HG03378 (cell line): ENCODE measurements around the gene MFSD11.
"Not testable (repeated sequence)": the region's sequence is repeated elsewhere in the genome, so short reads cannot be mapped to it uniquely, and the experiment has no call there.

ENCODE experiments used
- ATAC-seq: cut with Tn5 transposase; IDR thresholded peaks from one replicate; pipeline ENCODE4 v1.9.1; 2021; ENCODE audit warnings: mild to moderate bottlenecking, moderate library complexity; ENCODE audit not compliant: unreplicated experiment

Gene MFSD11

DNA sequence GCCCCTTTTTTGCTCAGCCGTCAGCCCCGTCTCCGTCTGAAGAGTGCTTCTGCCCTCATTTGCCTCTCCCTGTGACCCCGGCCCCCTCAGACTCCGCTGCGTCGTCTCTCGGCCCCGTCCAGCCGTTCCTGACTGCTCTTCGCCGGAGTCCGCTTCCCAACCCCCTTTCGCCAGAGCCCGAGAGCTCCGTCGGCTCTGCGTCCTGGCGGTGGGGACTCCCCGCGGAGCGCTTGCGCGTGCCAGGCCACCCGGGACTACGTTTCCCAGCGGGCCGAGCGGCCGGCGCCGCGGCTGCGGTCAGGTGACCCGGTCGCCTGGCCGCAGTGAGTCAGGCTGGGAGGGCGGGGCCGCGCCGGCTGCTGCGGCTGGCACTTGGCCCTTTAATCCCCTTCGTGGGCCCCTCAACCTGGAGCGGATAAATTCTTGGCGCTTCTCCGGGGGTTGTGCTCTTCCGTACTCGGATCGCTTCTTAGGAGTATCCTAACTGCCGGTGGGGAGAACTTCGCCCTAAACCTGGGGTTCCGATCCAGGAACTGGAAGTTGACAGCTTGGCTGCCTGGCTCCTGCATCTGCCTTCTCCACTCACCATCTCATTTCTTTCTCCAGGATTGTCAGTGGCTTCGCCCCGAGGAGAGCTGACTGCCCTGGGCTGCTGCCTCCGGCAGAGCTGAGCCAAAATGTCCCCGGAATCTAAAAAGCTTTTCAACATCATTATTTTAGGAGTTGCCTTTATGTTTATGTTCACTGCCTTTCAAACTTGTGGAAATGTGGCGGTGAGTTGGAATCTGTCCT lies at the start of gene MFSD11:
Gene MFSD11 (plus strand): TSS at position 444 of the 792 bp plus-strand sequence. CDS start 234 bp downstream, at position 678.
- ATAC-seq, result peak; percentile 33

DNA sequence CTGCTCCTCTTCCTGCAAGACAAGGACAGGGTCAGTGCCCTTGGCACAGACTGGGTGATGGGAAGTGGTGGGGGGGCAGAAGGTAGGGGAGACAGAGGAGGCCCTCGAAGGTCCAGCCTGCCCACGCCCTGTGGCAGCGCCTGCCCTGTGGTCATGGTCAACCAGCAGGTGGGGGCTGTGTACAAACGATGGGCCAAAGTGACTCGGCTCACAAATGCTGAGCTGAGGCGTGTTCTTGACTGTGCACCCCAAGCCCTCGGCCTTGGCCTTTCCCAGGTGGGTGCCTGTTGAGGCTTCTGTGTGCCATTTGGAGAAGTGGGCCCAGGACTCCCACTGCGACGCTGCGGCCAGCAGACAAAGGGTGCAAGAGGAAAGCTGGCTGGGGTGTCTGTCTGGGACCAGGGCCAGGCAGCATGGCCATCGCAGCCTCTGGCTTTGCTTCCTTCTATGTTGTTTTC lies 49.7 kb upstream of the MFSD11 start:
- no peak for ATAC-seq

DNA sequence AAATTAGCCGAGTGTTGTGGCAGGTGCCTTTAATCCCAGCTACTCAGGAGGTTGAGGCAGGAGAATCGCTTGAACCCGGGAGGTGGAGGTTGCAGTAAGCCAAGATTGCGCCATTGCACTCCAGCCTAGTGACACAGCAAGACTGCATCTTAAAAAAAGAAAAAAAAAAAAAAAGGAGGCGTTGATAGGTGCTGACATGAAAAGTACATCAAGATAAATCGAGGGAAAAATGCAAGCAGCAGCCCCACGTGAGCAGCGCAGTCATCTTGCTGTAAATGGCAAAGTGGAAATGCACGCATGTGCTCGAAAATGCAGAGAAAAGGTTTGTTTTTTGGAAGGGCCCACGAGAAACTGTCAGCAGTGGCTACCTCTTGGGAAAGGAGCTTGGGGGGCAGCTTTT lies 48.1 kb upstream of the MFSD11 start:
- ATAC-seq, result no peak

DNA sequence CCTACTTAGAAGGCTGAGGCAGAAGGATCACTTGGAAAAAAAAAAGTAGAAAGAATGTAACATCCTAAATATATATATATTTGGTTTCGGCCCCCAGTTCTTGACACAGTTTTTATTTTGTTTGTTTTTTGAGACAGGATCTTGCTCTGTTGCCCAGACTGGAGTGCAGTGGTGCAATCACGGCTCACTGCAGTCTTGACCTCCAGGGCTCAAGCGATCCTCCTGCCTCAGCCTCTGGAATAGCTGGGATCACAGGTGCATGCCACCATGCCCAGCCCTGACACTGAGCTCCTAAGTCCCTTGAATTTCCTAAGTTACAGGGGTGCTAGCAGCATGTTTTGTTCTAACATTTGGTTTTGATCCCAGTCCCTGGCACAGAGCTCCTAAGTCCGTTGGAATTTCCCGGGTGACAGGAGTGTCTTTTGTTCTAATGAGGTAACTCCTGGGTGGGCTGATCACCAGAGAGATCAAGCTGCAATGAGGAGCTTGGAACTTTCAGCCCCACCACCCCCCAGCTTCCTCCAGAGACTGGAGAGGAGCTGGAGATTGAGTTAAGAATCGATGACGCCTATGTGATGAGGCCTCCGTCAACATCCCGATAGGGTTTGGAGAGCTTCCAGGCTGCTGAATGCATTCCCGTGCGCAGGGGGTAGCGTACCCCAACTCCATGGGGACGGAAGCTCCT lies 47.2 kb upstream of the MFSD11 start:
- no peak for ATAC-seq

DNA sequence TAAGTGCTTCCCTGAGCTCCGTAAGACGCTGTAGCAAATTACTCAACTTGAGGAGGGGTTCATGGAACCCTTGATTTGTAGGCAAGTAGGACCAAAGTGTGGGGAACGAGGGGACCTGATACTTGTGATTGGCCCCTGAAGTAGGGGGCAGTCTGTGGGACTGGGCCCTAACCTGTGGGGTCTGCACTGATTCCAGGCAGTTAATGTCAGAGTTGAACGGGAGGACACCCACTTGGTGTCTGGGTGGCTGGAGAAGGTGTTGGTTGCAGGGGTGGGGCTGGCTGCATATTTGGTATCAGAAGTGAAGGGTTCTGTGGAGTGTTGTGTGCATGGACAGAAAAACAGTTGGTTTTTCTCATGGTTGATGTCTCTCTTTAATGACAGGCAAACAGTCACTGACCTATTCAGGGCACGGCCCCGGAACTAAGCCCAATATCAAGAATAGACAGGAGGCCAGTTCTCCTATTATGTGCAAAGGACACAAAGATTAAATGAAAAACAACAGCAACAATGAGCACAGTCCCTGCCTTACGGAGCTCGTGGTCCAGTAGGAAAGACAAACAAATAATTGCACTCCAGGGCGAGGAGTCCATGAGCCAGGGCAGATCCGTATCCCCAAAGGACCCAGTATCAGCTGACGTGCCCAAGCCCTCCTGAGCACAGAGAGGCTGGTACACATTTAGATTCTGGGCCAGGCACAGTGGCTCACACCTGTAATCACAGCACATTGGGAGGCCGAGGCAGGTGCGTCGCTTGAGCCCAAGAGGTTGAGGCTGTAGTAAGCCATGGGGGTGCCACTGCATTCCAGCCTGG lies 46.3 kb upstream of the MFSD11 start:
- ATAC-seq, result no peak

DNA sequence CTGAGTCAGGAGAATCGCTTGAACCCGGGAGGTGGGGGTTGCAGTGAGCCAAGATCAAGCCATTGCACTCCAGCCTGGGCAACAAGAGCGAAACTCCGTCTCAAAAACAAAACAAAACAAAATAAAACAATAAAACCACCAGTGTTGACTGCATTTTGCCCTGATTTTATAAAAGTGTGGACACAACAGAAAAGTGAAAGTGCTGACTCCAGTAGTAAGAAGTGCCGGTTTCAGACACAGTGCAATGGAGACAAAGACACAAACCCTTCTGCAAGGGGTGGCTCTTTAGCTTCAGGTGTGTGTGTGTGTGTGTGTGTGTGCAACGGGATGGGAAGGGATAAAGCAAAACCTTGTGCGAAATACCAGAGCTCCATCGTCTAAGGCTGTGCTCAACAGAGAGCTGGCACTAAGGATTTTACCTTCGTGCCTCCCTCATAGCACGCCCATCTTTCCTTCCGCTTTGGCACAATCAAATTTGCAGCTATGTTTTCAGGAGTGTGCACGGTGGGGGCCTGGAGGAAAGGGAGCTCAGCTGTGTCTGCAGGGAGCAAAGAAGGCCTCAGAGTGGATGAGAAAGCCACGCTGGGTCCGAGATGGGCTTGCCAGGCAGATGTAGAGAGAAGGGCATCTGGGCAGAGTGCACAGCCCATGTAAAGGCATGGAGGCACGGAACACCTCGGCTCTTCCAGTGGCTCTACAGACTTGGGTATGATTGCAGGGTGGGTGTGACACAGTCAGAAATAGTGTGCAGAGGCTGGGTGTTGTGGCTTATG lies 42.7 kb upstream of the MFSD11 start:
- ATAC-seq, result no peak

DNA sequence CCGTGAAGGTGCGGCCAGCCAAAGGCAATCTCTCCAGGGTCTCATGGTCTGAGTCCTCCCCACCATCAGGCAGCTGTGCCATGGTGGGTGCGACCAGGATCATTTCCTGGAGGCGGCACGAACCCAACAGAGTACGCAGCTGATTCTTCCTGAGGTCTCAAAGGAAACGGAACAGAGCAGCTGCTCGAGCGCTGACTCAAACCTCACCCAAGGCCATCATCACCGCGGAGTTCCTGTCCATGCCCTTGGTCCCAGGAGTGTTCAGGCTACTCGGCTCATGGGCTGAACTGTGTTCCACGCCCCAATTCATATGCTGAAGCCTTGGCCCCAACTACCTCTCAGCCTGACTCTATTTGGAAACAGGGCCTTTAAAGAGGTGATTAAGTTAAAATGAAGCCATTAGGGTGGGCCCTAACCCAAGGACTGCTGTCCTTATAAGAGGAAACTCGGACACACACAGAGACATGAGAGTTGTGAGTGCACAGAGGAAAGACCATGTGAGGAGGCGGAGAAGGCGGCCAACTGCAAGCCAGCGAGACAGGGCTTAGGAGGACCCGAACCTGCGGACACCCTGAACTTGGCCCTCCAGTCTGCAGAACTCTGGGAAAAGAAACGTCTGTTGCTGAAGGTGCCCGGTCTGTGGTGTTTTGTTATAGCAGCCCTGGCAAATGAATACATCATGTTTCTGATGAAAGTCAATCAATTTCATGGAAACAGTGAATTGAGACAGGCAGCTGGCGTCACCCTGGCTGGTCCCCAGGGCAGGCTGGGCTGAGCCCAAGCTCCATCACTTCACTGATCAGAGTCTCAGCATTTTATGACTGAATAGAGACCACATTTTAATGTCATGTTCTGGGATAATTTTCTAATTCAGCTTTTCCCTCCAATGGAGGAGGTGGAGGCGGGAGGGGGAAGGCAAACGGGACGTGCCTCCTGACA lies 40.9 kb upstream of the MFSD11 start:
- no peak for ATAC-seq

DNA sequence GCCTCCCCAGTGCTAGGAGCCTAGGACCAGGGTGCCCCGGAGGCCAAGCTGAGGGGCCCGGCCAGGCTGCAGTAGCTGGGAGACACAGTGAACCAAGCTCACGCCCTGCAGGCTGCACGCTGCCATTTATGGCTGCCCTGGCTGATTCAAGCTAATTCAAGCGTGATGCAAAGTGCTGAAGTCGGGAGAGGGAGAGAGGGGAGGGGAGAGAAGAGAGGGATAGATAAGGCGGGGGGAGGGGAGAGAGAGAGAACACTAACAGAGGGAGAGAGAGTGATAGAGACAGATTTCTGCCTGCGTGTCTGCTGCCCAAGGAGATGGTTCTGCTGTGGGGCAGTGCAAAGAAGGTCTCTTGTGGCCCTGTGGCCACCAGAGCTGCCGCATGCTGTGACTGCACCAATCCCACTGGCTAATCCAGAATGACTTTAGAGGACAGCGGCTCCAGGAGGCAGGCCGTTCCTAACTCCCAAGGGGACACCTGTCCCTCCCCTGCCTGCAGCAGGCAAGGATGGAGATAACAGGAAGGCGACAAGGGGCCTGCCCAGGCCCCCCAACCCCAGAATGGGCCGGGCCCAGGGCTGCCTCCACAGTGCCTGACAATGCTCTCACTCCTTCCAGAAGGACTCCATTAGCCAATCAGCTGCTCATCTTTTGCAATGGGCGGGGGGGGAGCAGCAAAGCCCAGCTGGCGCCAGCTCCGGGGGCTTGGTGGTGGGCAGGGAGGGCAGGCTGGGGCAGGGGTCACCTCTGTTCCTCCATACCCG lies 40.0 kb upstream of the MFSD11 start:
- ATAC-seq, result no peak

DNA sequence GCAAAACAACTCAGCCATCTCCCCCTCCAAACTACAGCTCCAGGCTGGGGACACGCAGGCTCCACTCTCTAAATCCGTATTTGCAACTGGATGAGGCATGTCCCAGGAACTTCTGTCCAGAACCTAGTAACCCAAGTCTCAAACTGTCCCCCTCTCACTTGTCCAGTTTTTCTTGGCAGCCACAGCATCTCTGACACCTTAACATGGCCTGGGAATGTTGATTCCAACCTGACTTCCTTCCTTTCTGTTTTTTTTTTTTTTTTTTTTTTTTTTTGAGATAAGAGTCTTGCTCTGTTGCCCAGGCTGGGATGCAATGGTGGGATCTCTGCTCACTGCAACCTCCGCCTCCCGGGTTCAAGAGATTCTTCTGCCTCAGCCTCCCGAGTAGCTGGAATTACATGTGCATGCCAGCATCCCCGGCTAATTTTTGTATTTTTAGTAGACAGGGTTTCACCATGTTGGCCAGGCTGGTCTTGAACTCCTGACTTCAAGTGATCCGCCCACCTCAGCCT lies 39.4 kb upstream of the MFSD11 start:
- not testable (repeated sequence) for ATAC-seq

DNA sequence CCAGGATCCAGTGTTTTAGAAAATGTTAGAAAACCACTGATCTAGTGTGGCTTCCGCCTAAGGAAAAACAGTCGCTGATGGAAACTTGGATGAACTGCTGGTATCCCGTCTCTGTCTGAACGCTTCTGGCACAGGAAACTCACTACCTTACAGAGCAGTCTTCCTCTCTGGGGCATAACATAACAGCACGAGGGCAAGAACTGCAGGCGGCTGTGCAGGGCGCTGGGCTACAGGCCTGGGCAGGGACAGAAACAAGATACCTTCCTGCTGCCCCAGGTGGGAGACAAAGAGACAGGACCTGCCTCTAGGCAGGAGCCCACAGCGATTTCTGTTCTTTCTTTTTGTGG lies 37.7 kb upstream of the MFSD11 start:
- no peak for ATAC-seq

DNA sequence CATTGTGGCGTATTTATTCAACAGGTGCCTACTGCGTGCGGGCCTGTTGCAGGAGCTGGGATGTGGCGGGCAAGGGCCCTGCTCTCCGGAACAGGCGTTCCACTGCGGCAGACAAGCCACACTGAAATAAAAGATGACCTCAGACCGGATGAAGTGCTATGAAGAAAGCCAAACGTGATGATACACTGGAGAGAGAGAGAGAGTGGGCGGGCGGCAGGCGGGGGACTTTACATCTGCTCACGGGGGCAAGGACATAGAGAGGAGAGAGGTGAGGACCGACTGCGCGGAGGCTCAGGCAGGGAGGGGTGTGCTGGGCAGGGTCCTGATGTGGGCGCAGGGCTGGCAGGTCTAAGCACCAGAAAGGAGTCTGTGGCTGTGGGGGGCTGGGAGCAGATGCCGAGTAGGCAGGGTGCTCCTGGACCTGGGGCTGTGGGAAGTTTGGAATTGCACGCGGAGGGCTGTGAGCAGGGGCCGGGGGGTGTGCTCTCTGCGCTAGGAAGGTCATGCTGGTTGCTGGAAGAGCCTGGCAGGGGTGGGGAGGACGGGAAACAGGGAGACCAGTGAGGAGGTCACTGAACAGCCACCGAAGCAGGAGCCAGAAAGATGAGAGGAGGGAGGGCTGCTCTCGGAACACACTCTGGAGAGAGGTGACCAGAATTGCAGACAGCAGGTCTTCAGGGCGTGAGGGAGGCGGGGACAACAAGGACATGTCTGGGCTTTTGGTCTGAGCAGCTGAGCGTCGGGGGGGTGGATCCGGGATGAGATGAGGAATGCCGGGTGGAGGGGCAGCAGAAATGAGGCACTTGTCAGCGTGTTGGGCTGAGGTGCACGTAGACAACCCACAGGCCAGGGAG lies 37.1 kb upstream of the MFSD11 start:
- no peak for ATAC-seq

DNA sequence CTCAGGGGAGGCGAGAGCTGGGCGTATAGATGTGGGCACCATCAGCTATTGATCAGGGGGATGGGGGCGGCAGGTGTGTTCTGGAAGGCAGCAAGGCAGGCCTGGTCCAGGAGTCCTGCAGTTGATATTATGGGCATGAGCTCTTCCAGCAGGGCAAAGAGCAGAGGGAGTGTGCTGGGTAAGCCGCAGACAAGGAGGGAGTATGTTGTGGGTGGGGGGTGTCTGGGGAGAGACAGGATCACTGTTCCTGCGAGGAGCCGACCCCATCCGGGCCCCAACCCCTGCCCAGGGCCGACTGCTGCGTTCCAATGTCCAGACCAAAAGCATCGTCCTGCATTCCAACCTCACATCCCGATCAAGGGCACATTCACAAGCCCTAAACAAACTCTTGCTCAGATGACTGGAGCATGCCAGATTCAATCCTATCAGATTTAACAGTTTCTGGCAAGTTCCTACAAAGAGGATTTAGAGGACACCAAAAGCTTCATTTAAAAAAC lies 36.4 kb upstream of the MFSD11 start:
- no peak for ATAC-seq

DNA sequence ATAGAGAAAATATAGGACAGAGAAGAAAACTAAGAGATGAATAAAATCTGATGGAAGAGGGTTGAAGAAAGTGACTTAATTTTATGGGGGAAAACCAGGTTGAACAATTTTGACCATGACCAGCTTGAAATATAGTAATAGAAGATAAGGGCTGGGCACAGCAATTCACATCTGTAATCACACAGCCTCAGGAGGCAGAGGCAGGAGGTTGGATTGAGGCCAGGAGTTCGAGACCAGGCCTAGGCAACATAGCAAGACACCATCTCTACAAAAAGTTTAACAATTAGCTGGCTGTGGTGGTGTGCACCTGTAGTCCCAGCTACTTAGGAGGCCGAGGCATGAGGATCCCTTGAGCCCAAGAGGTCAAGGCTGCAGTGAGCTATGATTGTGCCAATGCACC lies 35.8 kb upstream of the MFSD11 start:
- no peak for ATAC-seq

DNA sequence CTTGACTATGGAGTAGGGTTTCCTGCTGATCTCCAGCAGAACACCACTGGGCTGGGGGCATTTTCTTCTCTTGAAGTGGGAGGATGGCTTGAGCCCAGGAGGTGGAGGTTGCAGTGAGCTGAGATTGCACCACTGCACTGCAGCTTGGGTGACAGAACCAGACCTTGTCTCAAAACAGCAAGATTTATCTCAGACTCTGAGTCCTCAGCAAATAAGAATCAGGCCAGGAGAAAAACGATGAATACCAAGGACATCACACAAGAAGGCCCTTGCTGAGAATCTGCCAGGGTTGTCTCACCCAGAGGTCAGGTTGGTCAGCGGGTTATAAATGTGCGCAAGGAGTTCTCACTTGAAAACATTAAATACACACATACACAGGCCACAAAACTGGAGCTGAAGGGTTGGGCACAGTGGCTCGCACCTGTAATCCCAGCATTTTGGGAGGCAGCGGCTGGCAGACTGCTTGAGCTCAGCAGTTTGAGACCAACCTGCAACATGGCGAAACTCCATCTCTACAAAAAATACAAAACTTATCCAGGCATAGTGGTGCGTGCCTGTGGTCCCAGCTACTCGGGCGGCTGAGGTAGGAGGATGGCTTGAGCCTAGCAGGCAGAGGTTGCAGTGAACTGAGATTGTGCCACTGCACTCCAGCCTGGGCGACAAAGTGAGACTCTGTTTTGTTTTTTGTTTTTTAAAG lies 34.8 kb upstream of the MFSD11 start:
- no peak for ATAC-seq

DNA sequence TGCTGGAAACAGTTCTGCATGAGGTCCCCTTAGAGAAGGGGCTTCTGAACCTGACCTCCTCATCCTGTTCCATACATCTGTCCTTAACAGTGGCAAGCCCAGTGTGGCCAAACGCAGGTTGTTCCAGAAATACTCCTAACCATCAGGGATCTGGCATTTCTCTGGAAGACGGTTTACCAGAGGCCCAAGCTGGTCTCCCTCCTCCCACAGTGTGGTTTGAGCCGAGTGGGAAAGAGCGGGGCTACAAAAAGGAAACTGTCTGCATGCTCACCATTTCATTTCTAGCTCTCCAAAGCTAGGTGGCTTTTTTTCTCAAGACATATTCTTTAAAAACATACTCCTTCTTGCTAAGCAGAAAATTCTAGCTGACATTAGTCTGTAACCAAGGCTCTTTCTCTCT lies 33.1 kb upstream of the MFSD11 start:
- ATAC-seq, result no peak

DNA sequence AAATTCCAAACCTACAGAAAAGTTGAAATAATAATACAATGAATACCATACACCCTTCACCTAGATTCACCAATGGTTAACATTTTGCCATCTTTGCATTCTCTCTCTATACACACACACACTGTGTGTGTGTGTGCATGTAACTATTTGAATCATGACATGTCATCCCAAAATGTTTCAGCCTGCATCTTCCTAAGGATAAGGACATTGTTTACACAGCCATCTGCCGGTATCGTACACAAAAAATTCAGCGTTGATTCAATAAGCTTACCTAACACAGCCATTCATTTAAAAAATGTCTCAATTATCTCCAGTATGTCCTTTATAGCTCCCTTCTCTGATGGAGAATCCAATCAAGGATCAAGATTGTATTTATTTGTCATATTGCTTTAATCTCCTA lies 31.1 kb upstream of the MFSD11 start:
- no peak for ATAC-seq
